Measurements from ENCODE around the gene RHBDD2.
A peak's percentile ranks its signal among the peaks of the same experiment; 100 is the strongest.

Gene RHBDD2

DNA sequence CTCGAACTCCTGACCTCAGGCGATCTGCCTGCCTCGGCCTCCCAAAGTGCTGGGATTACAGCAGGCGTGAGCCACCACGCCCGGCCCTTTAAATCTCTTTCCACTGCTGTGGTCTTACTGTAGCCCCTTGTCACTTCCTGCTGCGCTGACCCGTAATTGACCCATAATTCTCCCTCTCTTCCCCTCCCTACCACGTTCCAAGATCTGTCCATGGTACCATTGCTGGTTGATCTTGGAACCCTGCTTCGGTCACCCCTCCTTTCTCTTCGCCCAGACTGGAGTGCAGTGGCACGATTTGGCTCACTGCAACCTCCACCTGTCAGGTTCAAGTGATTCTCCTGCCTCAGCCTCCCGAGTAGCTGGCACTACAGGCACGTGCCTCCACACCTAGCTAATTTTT, 42.6 kb downstream of the RHBDD2 start:
- DNase-seq: no peak

DNA sequence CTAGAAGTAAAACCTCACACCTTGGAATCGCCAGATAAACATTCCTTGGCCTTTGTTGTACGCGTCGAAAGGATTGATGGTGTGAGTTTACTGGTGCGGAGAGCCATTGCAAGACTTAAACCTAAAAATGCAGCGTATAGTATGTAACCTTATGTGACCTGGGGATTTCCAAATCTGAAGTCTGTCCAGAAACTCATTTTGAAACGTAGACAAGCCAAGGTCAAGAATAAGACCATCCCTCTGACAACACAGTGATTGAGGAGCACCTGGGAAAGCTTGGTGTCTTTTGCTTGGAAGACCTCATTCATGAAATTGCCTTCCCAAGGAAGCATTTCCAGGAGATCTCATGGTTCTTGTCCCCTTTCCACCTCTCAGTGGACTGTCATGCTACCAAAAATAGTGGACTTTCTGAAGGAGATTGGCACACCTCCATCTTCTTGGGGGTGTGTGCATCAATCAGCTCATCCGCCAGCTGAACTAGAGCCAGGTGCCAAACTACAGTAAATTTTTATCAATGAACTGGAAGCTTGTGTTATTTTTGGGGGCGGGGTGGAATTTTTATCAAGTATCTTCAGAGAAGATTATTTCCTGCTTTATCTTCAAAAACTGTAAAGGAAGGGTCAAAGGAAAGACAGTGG, 44.3 kb downstream of the RHBDD2 start:
- no peak for DNase-seq

DNA sequence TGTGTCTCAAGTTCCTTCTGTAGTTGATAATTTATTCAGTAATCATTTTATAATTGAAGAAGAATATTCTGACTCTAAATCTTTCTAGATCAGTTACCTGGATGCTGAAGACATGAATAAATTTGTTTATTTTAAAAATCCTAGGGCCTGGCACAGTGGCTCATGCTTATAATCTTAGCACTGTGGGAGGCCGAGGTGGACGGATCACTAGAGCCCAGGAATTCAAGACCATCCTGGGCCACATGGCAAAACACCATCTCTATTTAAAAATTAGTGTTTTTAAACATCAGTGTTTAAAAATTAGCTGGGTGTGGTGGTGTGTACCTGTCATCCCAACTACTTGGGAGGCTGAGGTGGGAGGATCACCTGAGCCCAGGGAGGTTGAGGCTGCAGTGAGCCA, 45.4 kb downstream of the RHBDD2 start:
- no peak for DNase-seq

DNA sequence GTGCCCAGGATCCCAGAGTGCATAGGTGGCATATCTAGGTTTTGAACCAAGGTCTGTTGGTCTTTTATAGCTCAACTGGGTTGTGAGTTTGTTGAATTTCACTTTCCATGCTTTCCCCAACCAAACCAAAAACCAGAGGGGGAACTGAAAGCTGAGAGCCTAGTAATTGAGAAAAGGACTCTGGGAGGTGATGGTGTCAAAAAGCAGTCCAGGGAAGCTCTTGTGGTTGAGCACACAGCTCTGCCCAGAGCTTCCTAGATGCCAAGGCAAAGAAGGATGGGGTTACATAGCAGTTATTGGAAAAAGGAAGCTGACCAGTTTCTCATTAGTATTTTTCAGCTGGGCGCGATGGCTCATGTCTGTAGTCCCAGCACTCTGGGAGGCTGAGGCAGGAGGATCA, 46.1 kb downstream of the RHBDD2 start:
- DNase-seq: no peak

DNA sequence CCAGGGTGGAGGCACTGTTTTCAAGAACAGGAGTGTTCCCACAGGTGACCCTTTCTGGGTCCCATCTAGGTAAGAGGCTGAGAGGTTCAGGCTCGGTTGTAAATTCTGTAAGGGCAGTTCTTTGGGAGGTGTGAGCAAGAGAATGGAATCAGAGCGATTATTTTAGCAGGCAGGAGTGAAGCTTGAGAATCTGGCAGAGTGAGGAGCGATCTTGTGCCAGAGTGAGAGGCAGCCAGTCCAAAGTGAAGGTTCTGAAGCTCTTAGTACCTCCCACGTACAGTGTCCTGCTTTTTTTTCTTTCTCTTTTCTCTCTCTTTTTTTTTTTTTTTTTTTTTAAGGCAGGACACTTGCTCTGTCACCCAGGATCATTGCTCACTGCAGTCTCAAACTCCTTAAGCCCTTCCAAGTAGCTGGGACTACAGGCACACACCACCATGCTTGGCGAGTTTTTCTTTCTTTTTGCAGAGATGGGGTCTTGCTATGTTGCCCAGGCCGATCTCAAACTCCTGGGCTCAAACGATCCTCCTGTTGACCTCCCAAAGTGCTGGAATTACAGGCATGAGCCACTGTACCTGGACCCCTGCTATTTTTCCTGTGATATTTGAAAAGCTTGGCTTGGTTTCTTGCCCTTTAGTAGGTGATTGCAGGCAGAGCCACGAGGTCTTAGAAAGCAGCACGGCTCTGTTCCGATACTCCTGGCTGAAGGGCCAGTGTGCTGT, 47.0 kb downstream of the RHBDD2 start:
- no peak for DNase-seq

DNA sequence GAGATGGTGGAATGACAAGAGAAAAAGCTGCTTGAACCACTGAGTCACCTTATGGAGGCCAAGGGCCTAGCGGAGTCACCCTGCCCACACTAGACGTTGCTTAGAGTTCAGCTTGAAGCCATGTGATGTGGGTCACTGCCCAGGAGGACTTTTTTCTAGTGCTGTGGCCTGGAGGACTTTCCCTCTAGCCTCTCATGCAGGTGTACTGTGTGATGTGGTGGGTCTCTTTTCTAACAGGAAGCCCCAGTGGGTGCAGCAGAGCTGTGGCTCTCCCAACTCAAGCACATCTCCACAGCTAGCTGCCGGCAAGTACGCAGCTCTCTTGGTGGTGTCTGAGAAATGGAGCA, 49.7 kb downstream of the RHBDD2 start:
- no peak for DNase-seq

DNA sequence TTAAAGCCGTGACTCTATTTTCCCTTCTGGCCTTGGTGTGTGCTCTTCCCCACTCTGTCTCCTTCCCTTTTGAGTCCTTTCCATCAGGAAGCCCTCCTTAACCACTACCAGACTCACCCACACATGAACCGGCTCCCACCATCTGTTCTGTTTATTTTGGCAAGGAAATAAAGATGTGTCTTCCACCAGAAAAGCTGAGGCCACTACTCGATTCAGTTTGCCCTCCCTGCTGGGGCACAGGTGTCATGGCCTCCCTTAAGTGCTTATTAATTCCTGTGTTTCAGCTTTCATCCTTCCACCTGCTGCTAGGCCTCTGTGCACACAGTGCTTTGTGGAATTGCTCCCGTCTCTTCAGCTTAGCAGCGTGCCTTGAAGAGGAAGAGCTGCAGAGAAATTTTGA, 52.8 kb downstream of the RHBDD2 start:
- DNase-seq: peak; percentile 94

DNA sequence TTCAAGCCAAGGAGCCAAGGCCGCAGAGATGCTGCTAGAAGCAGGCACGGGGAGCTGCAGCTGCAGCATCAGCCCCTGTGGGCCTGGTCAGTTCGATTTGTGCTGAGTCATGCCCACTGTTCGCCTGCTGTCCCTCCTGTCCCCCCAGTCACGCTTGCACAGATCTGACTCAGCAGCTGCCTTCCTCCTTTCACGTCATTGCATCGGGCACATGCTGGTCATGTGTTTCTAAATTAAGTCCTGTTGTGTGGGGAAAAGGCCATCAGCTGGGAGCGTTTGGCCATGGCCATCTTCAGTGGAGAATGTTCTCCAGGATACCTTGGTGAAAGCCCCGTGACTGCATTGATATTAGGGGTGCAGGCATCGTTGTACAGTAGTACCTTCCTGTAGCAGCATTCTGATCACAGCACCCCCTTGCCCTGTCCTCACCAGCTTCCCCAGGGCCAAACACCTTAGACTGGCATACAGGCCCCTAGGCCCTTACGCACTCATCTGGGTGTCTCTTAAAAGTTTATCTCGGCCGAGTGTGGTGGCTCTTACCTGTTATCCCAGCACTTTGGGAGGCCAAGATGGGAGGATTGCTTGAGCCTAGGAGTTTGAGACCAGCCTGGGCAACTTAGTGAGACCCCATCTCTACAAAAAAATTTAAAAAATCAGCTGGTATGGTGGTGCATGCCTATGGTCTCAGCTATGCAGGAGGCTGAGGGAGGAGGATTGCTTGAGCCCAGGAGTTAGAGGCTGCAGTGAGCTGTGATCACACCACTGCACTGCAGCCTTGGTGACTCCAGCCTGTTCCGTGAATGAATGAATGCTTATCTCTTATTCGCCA, 59.3 kb downstream of the RHBDD2 start:
- DNase-seq: no peak

Measured in NCI-H1417 treated with DMSO at 0.1 percent for 48 hours (cell line).